NCI-H146 treated with DMSO at 0.1 percent for 48 hours (cell line): ENCODE data around the gene CHP1.
"Not testable (repeated sequence)": the region's sequence is repeated elsewhere in the genome, so short reads cannot be mapped to it uniquely, and the experiment has no call there.

Experiments used
- DNase-seq: peaks from one replicate; lab custom pipeline; 2025; ENCODE audit not compliant: unreplicated experiment; lab: John Stamatoyannopoulos, UW

The CHP1 gene

DNA sequence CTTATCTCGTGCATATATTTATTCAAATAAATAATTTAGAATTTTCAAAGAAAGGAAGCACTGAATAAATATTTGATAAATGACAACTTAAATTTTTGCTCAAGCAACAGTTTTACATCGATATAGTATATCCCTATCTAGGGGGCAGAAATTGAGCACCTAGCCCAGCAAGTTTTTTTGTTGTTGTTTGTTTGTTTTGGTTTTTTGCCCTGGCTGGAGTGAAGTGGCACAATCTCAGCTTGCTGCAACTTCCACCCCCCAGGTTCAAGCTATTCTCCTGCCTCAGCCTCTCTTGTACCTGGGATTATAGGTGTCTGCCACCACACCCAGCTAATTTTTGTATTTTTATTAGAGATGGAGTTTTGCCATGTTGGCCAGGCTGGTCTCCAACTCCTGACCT, 58.9 kb downstream of the CHP1 start:
- DNase-seq = no peak

DNA sequence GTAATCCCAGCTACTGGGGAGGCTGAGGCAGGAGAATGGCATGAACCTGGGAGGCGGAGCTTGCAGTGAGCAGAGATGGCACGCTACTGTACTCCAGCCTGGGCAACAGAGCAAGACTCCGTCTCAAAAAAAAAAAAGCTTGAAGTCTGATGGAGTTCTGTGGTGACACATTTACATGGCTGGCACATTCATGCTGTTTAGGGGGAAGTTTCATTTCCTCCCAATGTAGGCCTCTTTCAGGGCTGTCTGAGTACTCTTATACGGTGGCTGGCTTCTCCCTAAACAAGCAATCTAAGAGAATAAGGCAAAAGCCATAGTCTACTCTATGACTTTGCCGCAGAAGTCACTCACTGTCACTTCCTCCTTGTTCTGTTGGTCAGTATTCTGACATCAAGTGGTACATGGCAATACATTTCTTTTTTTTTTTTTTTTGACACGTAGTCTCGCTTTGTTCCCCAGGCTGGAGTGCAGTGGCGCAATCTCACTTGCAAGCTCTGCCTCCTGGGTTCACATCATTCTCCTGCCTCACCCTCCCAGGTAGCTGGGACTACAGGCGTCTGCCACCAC, 60.1 kb downstream of the CHP1 start:
- DNase-seq = no peak

DNA sequence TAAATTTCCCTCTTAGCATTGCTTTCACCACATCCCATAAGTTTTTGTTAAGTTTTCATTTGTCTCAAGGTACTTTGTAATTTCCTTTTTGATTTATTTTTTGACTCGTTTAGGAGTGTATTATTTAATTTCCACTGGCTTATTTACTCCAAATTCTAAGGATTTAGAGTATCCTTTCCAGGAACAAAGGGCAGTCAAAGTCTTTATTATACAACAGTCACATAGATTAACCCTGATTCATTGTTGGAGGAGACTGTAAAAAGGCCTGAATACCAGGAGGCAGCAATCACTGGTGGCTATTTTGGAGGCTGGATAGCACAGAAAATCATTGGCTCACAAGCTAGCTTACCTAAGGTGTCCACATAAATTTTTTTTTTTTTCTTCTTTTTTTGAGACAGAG, 61.5 kb downstream of the CHP1 start:
- no peak for DNase-seq

GRCh38 chr15:41301139-41301538, 70.1 kb downstream of the CHP1 start:
- DNase-seq = not testable (repeated sequence)

DNA sequence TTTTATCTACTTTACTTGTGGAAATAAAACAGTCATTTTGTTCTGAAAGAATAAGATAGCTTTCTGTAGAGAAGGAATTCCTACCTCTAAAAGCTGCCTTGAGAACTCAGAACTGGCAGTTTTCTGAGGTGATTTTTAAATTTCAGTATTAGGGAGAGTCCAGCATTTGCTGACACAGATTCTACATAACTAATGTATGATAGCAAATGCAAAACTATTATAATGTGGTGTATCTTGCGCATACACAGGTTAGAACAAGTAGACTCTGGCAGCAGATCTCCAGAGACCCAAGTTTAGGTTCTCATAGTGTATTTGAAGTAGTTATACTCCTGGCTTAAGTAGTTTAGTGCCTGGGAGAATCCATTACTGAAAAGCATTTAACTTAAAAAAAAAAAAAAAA, 70.5 kb downstream of the CHP1 start:
- no peak for DNase-seq

GRCh38 chr15:41304149-41304770, 73.2 kb downstream of the CHP1 start:
- DNase-seq = no peak

DNA sequence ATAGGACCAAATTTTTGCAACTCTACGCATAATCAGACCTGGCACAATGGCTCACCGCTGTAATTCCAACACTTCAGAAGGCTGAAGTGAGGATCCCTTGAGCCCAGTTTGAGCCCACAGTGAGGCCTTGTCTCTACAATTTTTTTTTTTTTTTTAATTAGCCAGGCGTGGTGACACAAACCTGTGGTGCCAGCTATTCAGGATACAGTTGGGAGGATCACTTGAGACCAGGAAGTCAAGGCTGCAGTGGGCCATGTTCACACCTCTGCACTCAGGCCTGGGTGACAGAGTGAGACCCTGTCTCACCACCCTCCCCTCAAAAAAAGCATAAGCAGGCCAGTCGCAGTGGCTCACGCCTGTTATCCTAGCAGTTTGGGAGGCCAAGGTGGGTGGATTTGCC, 76.6 kb downstream of the CHP1 start:
- no peak for DNase-seq

GRCh38 chr15:41309226-41309905, 78.3 kb downstream of the CHP1 start:
- DNase-seq = no peak

DNA sequence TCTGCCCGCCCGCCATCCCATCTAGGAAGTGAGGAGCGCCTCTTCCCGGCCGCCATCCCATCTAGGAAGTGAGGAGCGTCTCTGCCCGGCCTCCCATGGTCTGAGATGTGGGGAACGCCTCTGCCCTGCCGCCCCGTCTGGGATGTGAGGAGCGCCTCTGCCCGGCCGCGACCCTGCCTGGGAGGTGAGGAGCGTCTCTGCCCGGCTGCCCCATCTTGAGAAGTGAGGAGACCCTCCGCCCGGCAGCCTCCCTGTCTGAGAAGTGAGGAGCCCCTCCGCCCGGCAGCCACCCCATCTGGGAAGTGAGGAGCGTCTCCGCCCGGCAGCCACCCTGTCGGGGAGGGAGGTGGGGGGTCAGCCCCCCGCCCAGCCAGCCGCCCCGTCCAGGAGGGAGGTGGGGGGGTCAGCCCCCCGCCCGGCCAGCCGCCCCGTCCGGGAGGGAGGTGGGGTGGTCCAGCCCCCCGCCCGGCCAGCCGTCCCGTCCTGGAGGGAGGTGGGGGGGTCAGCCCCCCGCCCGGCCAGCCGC, 89.8 kb downstream of the CHP1 start:
- DNase-seq = not testable (repeated sequence)

DNA sequence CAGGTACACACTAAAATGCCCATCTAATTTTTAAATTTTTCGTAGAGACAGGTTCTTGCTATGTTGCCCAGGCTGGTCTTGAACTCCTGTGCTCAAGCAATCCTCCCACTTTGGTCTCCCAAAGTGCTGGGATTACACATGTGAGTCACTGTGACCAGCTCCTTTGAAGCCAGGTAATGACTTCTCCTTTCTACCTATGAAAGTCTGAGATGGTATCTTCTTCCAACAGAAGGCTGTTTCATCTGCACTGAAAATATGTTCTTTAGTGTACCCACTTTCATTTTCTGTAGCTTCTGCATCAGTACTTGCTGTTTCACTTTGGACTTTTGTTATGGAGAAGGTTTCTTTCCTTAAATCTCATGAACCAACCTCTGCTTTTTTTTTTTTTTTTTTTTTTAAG, 92.5 kb downstream of the CHP1 start:
- no peak for DNase-seq

GRCh38 chr15:41331281-41331680, 100.2 kb downstream of the CHP1 start:
- no peak for DNase-seq
